ENCODE data around the gene CRYGD. TPM values are rescaled to one million over a fixed set of nuclear protein-coding genes. Genes with fewer than 3 reads are reported as not detected.

Gene CRYGD
- polyA plus RNA-seq, 2 of the 4 experiments (the other 2 are of a cell fraction): not detected

DNA sequence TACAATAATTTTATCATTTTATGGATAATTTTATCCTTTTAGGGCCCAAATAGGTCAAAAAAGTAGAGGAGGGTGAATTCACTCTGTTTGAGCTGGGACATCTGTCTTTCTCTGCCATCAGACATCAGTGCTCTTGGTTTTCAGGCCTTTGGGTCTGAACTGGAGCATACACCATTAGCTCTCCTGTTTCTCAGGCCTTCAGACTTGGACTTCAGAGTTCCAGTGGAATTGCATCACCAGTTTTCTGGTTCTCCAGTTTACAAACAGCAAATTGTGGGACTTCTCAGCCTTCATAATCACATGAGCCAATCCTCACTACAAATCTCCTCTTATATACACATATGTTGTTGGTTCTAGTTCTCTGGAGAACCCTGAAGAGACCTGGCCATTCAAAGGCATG lies 33.9 kb downstream of the CRYGD start (continued):
- TF ChIP-seq, protein P1, sequence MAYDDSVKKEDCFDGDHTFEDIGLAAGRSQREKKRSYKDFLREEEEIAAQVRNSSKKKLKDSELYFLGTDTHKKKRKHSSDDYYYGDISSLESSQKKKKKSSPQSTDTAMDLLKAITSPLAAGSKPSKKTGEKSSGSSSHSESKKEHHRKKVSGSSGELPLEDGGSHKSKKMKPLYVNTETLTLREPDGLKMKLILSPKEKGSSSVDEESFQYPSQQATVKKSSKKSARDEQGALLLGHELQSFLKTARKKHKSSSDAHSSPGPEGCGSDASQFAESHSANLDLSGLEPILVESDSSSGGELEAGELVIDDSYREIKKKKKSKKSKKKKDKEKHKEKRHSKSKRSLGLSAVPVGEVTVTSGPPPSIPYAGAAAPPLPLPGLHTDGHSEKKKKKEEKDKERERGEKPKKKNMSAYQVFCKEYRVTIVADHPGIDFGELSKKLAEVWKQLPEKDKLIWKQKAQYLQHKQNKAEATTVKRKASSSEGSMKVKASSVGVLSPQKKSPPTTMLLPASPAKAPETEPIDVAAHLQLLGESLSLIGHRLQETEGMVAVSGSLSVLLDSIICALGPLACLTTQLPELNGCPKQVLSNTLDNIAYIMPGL (CRISPR knock-in tag; IDR thresholded peaks at IDR 0.05; ENCODE audit: borderline replicate concordance): no peak

DNA sequence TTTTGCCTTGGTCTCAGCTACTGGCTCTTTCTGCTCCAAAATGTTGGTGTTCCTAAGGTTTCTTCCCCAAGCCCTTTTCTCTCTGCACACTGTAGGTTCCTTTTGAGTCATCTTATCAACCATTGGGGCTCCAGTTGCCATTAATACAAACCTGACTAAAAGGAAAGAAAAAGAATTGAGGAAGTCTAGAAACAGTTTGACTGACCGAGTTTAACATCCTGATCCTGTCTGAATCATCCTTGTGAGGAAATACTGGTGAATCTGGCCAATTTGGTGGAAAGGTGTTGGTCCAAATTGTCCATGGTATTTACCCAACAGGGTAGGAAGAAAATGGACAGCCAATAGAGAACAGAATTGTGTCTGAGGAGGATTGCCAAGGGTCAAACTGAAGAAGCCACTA lies 38.3 kb downstream of the CRYGD start:
- TF ChIP-seq BHLHE40 (IDR thresholded peaks at IDR 0.05; ENCODE audit: low read depth, low read length) (no peak), NFE2L2 (conservative IDR thresholded peaks at IDR 0.05; ENCODE audit: low read length) (no peak), EP300 (IDR thresholded peaks at IDR 0.05) (no peak), CBX8 (IDR thresholded peaks at IDR 0.05) (no peak), REST (IDR thresholded peaks at IDR 0.05) (no peak), FOSL2 (IDR thresholded peaks at IDR 0.05) (no peak), FOSL2 (CRISPR knock-in tag; IDR thresholded peaks at IDR 0.05) (no peak), RARB (CRISPR knock-in tag; IDR thresholded peaks at IDR 0.05) (no peak), POLR2A (IDR thresholded peaks at IDR 0.05; ENCODE audit: low read length) (no peak), ZFP36 (IDR thresholded peaks at IDR 0.05; ENCODE audit: borderline replicate concordance, partially characterized antibody) (no peak), JUN (IDR thresholded peaks at IDR 0.05) (no peak), EHF (CRISPR knock-in tag; IDR thresholded peaks at IDR 0.05) (no peak)

GRCh38 chr2:208083807-208084206 lies 40.5 kb downstream of the CRYGD start:
- Histone ChIP-seq H3K4me2 (no peak overlapping the region), H3K4me1 (no peaks in the 10 kb centered on the region), H3K9me3 (no peaks in the 10 kb centered on the region), H3K4me3 (no peak overlapping the region), H3K27ac (no peak overlapping the region)
- FAIRE-seq (no peak), DNase-seq (ENCODE audit: low read depth in 1 of 2, low spot score in 1 of 2) (no peak), ATAC-seq (no peak)
- POLR2A ChIA-PET: no interaction called here
- TF ChIP-seq, protein P1 (CRISPR knock-in tag; IDR thresholded peaks at IDR 0.05; ENCODE audit: borderline replicate concordance): no peak
- no peak for TF ChIP-seq KDM1A (IDR thresholded peaks at IDR 0.05; ENCODE audit: low read depth)
- TF ChIP-seq, protein P2, sequence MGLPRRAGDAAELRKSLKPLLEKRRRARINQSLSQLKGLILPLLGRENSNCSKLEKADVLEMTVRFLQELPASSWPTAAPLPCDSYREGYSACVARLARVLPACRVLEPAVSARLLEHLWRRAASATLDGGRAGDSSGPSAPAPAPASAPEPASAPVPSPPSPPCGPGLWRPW (IDR thresholded peaks at IDR 0.05): no peak
- no peak for TF ChIP-seq TFCP2L1 (CRISPR knock-in tag; IDR thresholded peaks at IDR 0.05)
- TF ChIP-seq FOXS1 (CRISPR knock-in tag; IDR thresholded peaks at IDR 0.05): no peak
- TF ChIP-seq, protein P3, sequence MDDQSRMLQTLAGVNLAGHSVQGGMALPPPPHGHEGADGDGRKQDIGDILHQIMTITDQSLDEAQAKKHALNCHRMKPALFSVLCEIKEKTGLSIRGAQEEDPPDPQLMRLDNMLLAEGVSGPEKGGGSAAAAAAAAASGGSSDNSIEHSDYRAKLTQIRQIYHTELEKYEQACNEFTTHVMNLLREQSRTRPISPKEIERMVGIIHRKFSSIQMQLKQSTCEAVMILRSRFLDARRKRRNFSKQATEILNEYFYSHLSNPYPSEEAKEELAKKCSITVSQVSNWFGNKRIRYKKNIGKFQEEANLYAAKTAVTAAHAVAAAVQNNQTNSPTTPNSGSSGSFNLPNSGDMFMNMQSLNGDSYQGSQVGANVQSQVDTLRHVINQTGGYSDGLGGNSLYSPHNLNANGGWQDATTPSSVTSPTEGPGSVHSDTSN (IDR thresholded peaks at IDR 0.05): no peak
- no peak for TF ChIP-seq CEBPB (IDR thresholded peaks at IDR 0.05)
- TF ChIP-seq HDAC2 (IDR thresholded peaks at IDR 0.05): no peak
- TF ChIP-seq ELK1 (IDR thresholded peaks at IDR 0.05; ENCODE audit: low read depth, low read length): no peak
- TF ChIP-seq RFX5 (IDR thresholded peaks at IDR 0.05): no peak
- no peak for TF ChIP-seq RAD21 (conservative IDR thresholded peaks at IDR 0.05 in 1 of 2, IDR thresholded peaks at IDR 0.05 in 1 of 2)
- CTCF ChIA-PET: interaction anchor here (0.7 to 1.4 kb wide), 2 partner anchors 10 to 14 kb away, joined by 3 read pairs; no protein-coding TSS in a partner anchor

More for the DNA sequence above, 38.3 kb downstream of the CRYGD start:
- WGBS (ENCODE audit: missing lambda C conversion rate): 7% methylated on average over 1 of the region's 1 CpG
- H3K27ac ChIP-seq: no peak overlapping the region
- ATAC-seq (no peak), FAIRE-seq (no peak), DNase-seq (ENCODE audit: low read depth in 1 of 2, low spot score in 1 of 2) (no peak)
- H3K4me2 ChIP-seq: no peak overlapping the region
- ChIA-PET CTCF (interaction anchor here (0.5 to 1.5 kb wide), 3 partner anchors 8 to 178 kb away, joined by 3 to 5 read pairs (median 4); no protein-coding TSS in a partner anchor), POLR2A (no interaction called here)
- H3K4me3 ChIP-seq: no peak overlapping the region
- no peaks in the 10 kb centered on the region for H3K9me3 ChIP-seq
- no peaks in the 10 kb centered on the region for H3K4me1 ChIP-seq

Measured in A549 (cell line).